ENCODE measurements around the gene FBN3. TPM values are rescaled to one million over a fixed set of nuclear protein-coding genes. Genes with fewer than 3 reads are reported as not detected.
A peak's percentile ranks its signal among the peaks of the same experiment; 100 is the strongest.

The FBN3 gene
- total and polyA plus RNA-seq, 2 donors (not counting 1 experiment from before 2014, with no cell fraction given): not detected

DNA sequence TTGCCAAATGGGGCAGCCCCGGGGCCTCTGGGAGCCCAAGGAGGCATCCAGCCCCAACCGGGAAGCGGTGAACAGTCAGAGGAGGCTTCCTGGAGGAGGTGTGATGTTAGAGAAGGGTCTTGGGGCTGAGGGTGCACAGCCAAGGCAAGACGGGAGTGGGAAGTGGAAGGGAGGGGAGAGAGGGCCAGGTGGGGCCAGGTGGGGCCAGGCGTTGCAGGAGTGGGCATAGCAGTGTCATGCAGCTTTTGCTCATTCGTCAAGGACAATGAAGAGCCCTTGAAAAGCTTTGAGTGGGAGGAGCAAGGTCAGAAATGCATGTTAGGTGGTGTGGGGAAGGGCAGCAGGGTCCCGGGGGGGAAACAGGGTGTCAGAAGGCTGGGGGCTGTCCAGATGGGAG, 1.8 kb downstream of the FBN3 start:
- no peak for DNase-seq
- Histone ChIP-seq H3K4me2 (replicated peaks; ENCODE audit: low read depth, low read length, poor library complexity, severe bottlenecking) (no peak overlapping the region), H3K79me2 (ENCODE audit: control insufficient read depth, insufficient read depth, low read length) (no peaks in the 10 kb centered on the region), H3K9ac (ENCODE audit: low read length) (no peak overlapping the region), H3K4me3 (ENCODE audit: control extremely low read depth in 1 of 5, extremely low read depth in 1 of 5, insufficient read depth in 1 of 5, low read depth in 2 of 5, low read length in 4 of 5) (no peak overlapping the region), H3K27me3 (replicated peaks in 1 of 4; ENCODE audit: control extremely low read depth in 1 of 4, control insufficient read depth in 3 of 4, insufficient read depth in 4 of 4, low read length in 3 of 4) (peaks cover 0 to 57% (median 20%) of the 10 kb centered on the region in 4 experiments), H3K4me1 (ENCODE audit: control insufficient read depth in 2 of 2, insufficient read depth in 2 of 2, low read length in 2 of 2) (peaks cover 8 to 16% of the 10 kb centered on the region in 2 donors), H2AFZ (ENCODE audit: insufficient read depth, low read depth, low read length, poor library complexity, severe bottlenecking) (no peak overlapping the region), H3K36me3 (replicated peaks in 1 of 2; ENCODE audit: control extremely low read depth in 1 of 2, control insufficient read depth in 1 of 2, extremely low read depth in 1 of 2, insufficient read depth in 2 of 2, low read length in 1 of 2) (no peaks in the 10 kb centered on the region), H3K27ac (ENCODE audit: low read length in 2 of 2) (no peak overlapping the region), H4K20me1 (ENCODE audit: control insufficient read depth, insufficient read depth, low read length, poor library complexity, severe bottlenecking) (no peaks in the 10 kb centered on the region), H3K9me3 (ENCODE audit: control extremely low read depth in 1 of 3, control insufficient read depth in 2 of 3, insufficient read depth in 1 of 3, low read length in 2 of 3) (no peaks in the 10 kb centered on the region)
- no peak for TF ChIP-seq CTCF (IDR thresholded peaks at IDR 0.05)
- TF ChIP-seq EZH2 (IDR thresholded peaks at IDR 0.05; ENCODE audit: borderline replicate concordance, insufficient read depth, low read depth, low read length, poor library complexity, severe bottlenecking): no peak
- H3K4me1 Mint-ChIP-seq: peaks cover 14% of the 10 kb centered on the region
- WGBS (ENCODE audit: insufficient coverage): 68% methylated on average over 7 of the region's 7 CpGs
- no peaks in the 10 kb centered on the region for H3K9me3 Mint-ChIP-seq (ENCODE audit: insufficient read depth)
- peak overlapping the region; percentile 73 for H3K4me3 Mint-ChIP-seq
- ChIA-PET POLR2A (no interaction called here), CTCF (no interaction called here)
- intact Hi-C loops (cut with micrococcal nuclease): no loop called here
- no peak overlapping the region for H3K27ac Mint-ChIP-seq
- ATAC-seq (ENCODE audit: low read depth): no peak
- H3K27me3 Mint-ChIP-seq: peaks cover 44% of the 10 kb centered on the region

DNA sequence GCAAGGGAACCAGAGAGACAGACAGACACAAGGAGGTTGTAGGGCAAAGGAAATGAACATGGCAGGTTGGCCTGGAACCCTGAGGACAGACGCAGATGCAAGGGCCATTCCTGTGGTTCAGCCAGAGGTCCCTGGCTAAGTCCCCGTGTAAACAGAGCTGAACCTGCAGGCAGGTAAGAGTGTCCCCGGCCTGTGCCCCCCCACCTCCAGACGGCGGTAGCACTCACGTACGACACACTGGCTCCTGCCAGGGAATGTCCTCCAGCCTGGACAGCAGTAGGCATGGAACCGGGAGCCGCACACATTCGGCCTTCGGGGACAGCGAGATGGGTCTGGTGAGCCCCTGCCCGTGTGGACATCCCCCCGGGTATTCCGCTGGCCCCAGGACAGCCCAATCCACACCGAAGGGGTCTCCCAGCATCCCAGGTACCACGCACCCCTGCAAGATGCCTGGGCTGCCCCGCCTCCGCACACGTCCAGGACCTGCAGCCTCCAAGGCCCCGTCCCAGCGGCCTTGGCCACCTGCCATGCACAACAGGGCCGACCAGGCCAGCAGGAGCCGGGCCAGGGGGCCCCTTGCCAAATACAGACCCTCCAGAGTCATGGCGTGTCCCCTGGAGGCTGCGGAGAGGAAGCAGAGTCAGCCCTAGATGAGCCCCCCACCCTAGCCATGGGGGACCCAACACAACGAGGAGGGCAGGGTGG, 2.4 kb downstream of the FBN3 start:
- H3K27ac ChIP-seq (ENCODE audit: low read length in 2 of 2): no peak overlapping the region
- no peaks in the 10 kb centered on the region for H3K79me2 ChIP-seq (ENCODE audit: control insufficient read depth, insufficient read depth, low read length)
- peaks cover 0 to 57% (median 20%) of the 10 kb centered on the region in 4 experiments for H3K27me3 ChIP-seq (replicated peaks in 1 of 4; ENCODE audit: control extremely low read depth in 1 of 4, control insufficient read depth in 3 of 4, insufficient read depth in 4 of 4, low read length in 3 of 4)
- no peak overlapping the region for H3K4me2 ChIP-seq (replicated peaks; ENCODE audit: low read depth, low read length, poor library complexity, severe bottlenecking)
- ATAC-seq (ENCODE audit: low read depth): no peak
- no peak overlapping the region for H3K9ac ChIP-seq (ENCODE audit: low read length)
- Mint-ChIP-seq H3K4me1 (peaks cover 14% of the 10 kb centered on the region), H3K9me3 (ENCODE audit: insufficient read depth) (no peaks in the 10 kb centered on the region), H3K27ac (no peak overlapping the region), H3K4me3 (no peak overlapping the region), H3K27me3 (peaks cover 46% of the 10 kb centered on the region)
- H3K36me3 ChIP-seq (replicated peaks in 1 of 2; ENCODE audit: control extremely low read depth in 1 of 2, control insufficient read depth in 1 of 2, extremely low read depth in 1 of 2, insufficient read depth in 2 of 2, low read length in 1 of 2): no peaks in the 10 kb centered on the region
- CTCF ChIA-PET: no interaction called here
- POLR2A ChIA-PET: no interaction called here
- H3K4me3 ChIP-seq (ENCODE audit: control extremely low read depth in 1 of 5, extremely low read depth in 1 of 5, insufficient read depth in 1 of 5, low read depth in 2 of 5, low read length in 4 of 5): no peak overlapping the region
- WGBS (ENCODE audit: insufficient coverage): 86% methylated on average over 27 of the region's 27 CpGs
- H3K9me3 ChIP-seq (ENCODE audit: control extremely low read depth in 1 of 3, control insufficient read depth in 2 of 3, insufficient read depth in 1 of 3, low read length in 2 of 3): peaks cover 0 to 4% (median 0%) of the 10 kb centered on the region in 3 donors
- H2AFZ ChIP-seq (ENCODE audit: insufficient read depth, low read depth, low read length, poor library complexity, severe bottlenecking): no peak overlapping the region
- intact Hi-C loops (cut with micrococcal nuclease): no loop called here
- no peaks in the 10 kb centered on the region for H4K20me1 ChIP-seq (ENCODE audit: control insufficient read depth, insufficient read depth, low read length, poor library complexity, severe bottlenecking)
- peaks cover 8 to 16% of the 10 kb centered on the region in 2 donors for H3K4me1 ChIP-seq (ENCODE audit: control insufficient read depth in 2 of 2, insufficient read depth in 2 of 2, low read length in 2 of 2)
- TF ChIP-seq EZH2 (IDR thresholded peaks at IDR 0.05; ENCODE audit: borderline replicate concordance, insufficient read depth, low read depth, low read length, poor library complexity, severe bottlenecking) (no peak), CTCF (IDR thresholded peaks at IDR 0.05) (no peak)
- no peak for DNase-seq

Measured in B cell (primary cell).